SK-N-MC (cell line): Measurements from ENCODE around the gene DLK2.
"Not testable (repeated sequence)": the region's sequence is repeated elsewhere in the genome, so short reads cannot be mapped to it uniquely, and the experiment has no call there.

Experiments used
- DNase-seq: peaks from one replicate; pipeline ENCODE4 v3.0.0-alpha.2; 2011; ENCODE audit warnings: low read depth, low spot score
- H3K27ac ChIP-seq: fragments of 200-600 bp; sonication (generic); 2 replicates; pipeline ENCODE4 v1.5.1; 2016; ENCODE audit warnings: mixed run types
- H3K36me3 ChIP-seq: fragments of 200-600 bp; sonication (generic); 2 replicates; pipeline ENCODE4 v1.6.1; 2017; ENCODE audit warnings: antibody characterized with exemption, low read length, mixed read lengths; ENCODE audit not compliant: insufficient read depth
- H3K4me3 ChIP-seq: fragments of 200-600 bp; sonication (generic); 2 replicates; pipeline ENCODE4 v1.5.1; 2016
- H3K9ac ChIP-seq: fragments of 200-600 bp; sonication (generic); 2 replicates; pipeline ENCODE4 v1.8.0; 2017; ENCODE audit warnings: mixed run types, mixed read lengths; ENCODE audit not compliant: insufficient read length
- H3K9me3 ChIP-seq: fragments of 200-600 bp; sonication (generic); 2 replicates; pipeline ENCODE4 v1.6.1; 2017; ENCODE audit warnings: low read depth, mild to moderate bottlenecking, antibody characterized with exemption, low read length, moderate library complexity, mixed read lengths
- EZH2 ChIP-seq: fragments of 200-600 bp; sonication (generic); IDR thresholded peaks from one replicate; pipeline ENCODE4 v1.6.1; 2017; ENCODE audit warnings: antibody characterized with exemption
- FOXP2 ChIP-seq: optimal IDR thresholded peaks from 2 replicates; pipeline ENCODE3; 2011; ENCODE audit warnings: mild to moderate bottlenecking, moderate library complexity; ENCODE audit not compliant: insufficient read depth; ENCODE audit errors: extremely low read length, control extremely low read depth
- POLR2AphosphoS5 ChIP-seq: IDR thresholded peaks from 2 replicates; pipeline ENCODE4 v1.6.1; 2012; ENCODE audit warnings: mild to moderate bottlenecking, low read depth, low read length, borderline replicate concordance

Gene DLK2

DNA sequence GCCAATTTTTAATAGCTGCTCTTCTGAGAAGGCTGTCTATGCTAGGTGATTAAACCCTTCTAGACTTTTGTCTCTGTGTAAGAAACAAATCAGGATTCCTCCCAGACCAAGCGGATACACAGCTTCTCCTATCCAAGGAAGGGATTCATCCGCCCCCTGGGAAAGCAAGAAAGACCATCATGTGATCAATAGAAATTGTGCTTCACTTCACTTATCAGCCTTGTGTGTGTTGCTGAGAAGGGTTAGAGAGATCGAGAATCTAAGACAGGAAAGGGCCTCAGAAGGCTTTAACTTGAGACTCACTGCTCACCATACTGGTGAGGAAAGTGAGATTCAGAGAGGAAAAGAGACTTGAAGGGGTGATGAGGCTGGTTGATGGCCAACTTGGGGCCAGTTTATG lies 26.5 kb downstream of the DLK2 start:
- H3K9me3 ChIP-seq, result no peaks in the 10 kb centered on the region
- peaks cover 3% of the 10 kb centered on the region; the same call in 1 of the 2 replicates for H3K36me3 ChIP-seq
- peak overlapping the region; percentile 79 for H3K9ac ChIP-seq
- no peak for DNase-seq
- H3K27ac ChIP-seq, result no peak overlapping the region
- TF ChIP-seq FOXP2 (no peak), POLR2AphosphoS5 (no peak), EZH2 (no peak)
- peak overlapping the region; percentile 88 for H3K4me3 ChIP-seq

DNA sequence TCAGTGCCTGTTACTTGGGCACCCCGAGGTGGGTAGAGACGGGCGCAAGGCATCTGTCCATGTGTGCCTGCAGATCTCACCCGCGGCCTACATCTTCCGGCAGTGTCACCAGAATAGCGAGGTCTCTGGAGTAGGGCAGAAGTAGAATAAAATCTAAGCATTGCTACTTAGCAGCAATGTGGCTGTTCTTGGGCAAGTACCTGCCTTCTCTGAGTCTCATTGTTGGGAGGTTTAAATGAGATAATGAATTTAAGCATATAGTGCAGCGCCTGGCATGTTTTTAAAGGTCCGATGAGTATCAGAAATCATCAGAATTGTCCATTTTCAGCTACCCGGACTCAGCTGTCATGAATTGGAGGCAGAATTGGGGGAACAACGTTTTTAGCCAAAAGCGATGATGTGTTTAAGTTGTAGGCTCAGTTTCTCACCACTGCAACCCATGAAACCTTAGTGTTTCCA lies 27.2 kb downstream of the DLK2 start:
- peaks cover 1% of the 10 kb centered on the region; the same call in 1 of the 2 replicates for H3K36me3 ChIP-seq
- DNase-seq, result no peak
- H3K9ac ChIP-seq, result peak overlapping the region; percentile 79
- H3K9me3 ChIP-seq, result no peaks in the 10 kb centered on the region
- H3K27ac ChIP-seq, result no peak overlapping the region
- TF ChIP-seq FOXP2 (no peak), EZH2 (no peak), POLR2AphosphoS5 (no peak)
- H3K4me3 ChIP-seq, result peak overlapping the region; percentile 88

DNA sequence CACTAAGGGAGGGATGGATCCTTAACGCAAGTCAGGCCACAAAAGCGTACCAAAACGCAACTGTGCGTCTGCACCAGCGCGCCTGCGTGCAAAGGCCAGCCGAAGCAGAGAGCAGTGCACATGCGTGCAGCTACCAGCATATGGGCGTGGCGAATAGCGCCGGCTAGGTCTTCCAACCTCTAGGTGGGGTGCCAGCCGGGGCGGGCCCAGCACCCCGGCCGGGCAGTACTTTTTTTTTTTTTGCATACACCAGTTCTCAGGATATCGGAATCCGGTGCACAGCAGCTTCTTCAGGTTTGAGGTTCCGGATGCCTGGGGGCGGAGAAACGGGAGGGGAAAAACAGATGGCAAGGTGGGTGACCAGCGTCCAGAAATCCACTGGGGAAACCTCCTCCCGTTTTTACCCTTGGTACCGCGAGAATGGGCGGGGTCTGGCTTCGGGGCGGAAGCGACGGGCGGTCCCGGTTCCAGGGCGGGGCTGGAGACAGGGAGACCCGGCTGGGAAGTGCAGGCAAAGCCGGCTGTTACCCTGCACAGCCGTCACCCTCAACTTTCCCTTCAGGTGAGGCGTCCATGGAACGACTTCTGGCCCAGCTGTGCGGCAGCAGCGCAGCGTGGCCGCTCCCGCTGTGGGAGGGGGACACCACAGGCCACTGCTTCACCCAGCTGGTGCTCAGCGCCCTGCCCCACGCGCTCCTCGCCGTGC lies 27.8 kb downstream of the DLK2 start, which contains the start of gene ABCC10:
Gene ABCC10, plus strand, starts transcription at position 136 of the 706 bp plus-strand sequence. Its CDS starts 438 bp downstream, at position 574.
- Histone ChIP-seq H3K4me3 (peak within 1 kb of the TSS; percentile 88), H3K36me3 (no peaks in the 10 kb centered on the region; the same call in 1 of the 2 replicates), H3K9me3 (no peaks in the 10 kb centered on the region), H3K27ac (peak within 1 kb of the TSS; percentile 75), H3K9ac (peak within 1 kb of the TSS; percentile 79)
- TF ChIP-seq EZH2 (no peak), POLR2AphosphoS5 (peak; percentile 92)
- DNase-seq, result peak; percentile 76

DNA sequence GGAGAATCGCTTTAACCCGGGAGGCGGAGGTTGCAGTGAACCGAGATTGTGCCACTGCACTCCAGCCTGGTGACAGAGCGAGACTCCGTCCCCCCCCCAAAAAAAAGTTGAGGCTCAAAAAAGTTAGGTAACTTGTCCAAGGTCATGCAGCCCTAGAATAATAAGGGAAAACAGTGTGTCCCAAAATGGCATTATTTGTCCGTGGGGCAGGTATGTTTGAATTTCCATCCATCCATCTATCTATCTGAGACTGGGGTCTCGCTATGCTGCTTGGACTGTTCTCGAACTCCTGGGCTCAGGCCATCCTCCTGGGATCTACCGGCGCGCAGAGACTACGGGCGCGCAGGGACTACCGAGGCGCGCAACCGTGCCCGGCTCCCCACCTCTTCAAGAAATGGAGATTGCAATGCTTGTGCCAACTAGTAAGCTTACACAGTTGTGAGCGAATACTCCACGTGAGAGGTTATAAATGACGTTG lies 28.4 kb downstream of the DLK2 start:
- Histone ChIP-seq H3K4me3 (peak overlapping the region; percentile 88), H3K36me3 (no peaks in the 10 kb centered on the region; the same call in 1 of the 2 replicates), H3K9me3 (no peaks in the 10 kb centered on the region), H3K27ac (peak overlapping the region; percentile 75), H3K9ac (peak overlapping the region; percentile 79)
- no peak for DNase-seq
- TF ChIP-seq EZH2 (no peak), POLR2AphosphoS5 (no peak), FOXP2 (no peak)

DNA sequence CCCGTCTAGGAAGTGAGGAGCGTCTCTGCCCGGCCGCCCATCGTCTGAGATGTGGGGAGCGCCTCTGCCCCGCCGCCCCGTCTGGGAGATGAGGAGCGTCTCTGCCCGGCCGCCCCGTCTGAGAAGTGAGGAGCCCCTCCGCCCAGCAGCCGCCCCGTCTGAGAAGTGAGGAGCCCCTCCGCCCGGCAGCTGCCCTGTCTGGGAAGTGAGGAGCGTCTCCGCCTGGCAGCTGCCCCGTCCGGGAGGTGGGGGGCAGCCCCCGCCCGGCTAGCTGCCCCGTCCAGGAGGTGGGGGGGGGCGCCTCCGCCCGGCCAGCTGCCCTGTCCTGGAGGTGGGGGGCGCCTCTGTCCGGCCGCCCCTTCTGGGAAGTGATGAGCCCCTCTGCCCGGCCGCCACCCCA lies 30.3 kb downstream of the DLK2 start:
- not testable (repeated sequence) for H3K27ac ChIP-seq, H3K9me3 ChIP-seq, H3K4me3 ChIP-seq, DNase-seq, H3K36me3 ChIP-seq, H3K9ac ChIP-seq

DNA sequence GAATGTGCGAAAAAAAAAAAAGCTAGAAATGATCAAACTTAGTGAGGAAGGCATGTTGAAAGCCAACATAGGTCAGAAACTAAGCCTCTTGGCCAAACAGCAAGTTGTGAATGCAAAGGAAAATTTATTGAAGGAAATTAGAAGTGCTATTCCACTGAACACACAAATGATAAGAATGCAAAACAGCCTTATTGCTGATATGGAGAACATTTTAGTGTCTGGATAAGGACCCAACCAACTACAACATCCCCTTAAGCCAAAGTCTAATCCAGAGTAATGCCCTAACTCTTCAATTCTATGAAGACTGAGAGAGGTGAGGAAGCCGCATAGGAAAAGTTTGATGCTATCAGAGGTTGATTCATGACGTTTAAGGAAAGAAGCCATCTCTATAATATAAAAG lies 33.5 kb downstream of the DLK2 start:
- H3K36me3 ChIP-seq, result no peaks in the 10 kb centered on the region
- no peak for DNase-seq
- no peak overlapping the region for H3K9ac ChIP-seq
- no peak for TF ChIP-seq EZH2
- no peak for TF ChIP-seq FOXP2
- TF ChIP-seq POLR2AphosphoS5, result no peak
- no peak overlapping the region for H3K4me3 ChIP-seq
- no peaks in the 10 kb centered on the region for H3K9me3 ChIP-seq
- H3K27ac ChIP-seq, result no peak overlapping the region

DNA sequence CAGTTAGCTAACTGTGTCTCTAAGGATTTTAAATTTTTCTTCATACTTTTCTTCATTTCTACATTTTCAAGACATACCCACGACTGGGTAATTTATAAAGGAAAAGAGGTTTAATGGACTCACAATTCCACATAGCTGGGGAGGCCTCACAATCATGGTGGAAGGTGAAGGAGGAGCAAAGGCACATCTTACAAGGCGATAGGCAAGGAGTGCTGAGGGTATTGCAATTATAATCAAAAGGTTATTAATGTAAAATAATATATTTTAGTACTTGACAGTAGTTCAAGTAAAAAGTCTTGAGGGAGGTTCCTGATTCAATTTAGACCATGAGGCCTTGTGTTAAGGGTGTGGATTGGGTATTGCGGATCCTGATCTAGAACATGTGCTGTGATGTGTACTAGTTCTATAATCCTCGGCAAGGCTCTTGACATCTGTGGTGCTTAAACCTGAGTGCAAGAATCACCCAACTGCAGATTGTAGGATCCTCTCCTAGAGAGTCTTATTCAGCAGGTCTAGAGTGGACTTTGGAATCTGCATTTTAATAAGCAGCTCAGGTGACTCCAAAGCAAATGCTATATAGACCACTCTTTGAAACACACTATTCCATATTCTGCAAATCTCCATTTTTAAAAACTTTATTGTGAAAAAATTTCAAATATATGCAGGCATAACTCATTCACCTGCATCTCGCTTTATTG lies 35.2 kb downstream of the DLK2 start:
- H3K27ac ChIP-seq, result no peak overlapping the region
- TF ChIP-seq POLR2AphosphoS5 (no peak), FOXP2 (no peak), EZH2 (no peak)
- no peaks in the 10 kb centered on the region for H3K9me3 ChIP-seq
- no peak for DNase-seq
- no peak overlapping the region for H3K9ac ChIP-seq
- H3K36me3 ChIP-seq, result no peaks in the 10 kb centered on the region
- H3K4me3 ChIP-seq, result no peak overlapping the region

DNA sequence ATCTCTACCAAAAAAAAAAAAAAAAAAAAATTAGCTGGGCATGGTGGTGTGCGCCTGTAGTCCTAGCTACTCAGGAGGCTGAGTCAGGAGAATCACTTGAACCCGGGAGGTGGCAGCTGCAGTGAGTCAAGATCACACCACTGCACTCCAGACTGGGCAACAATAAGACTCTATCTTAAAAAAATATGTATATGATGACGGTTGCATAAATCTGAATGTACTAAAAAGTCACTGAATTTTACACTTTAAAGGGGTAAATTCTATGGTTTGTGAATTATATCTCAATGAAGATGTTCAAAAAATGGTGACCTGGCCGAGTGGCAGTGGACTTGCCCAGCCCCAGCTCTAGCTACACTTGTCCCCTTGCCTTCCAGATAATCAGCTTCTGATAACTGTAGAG lies 38.4 kb downstream of the DLK2 start:
- no peaks in the 10 kb centered on the region for H3K9me3 ChIP-seq

DNA sequence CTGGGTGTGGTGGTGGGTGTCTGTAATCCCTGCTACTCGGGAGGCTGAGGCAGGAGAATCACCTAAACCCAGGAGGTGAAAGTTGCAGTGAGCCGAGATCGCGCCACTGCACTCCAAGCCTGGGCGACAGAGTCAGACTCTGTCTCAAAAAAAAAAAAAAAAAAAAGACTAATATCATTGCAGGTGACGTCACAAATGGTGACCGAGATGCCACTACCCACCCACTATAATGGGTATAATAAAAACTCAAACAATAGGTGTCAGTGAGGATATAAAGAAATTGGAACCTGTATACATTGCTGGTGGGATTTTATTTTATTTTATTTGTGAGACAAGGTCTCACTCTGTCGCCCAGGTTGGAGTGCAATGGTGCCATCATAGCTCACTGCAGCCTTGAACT lies 40.1 kb downstream of the DLK2 start:
- not testable (repeated sequence) for H3K9me3 ChIP-seq

More for the DNA sequence above, 38.4 kb downstream of the DLK2 start:
- Histone ChIP-seq H3K4me3 (no peak overlapping the region), H3K9ac (no peak overlapping the region), H3K27ac (no peak overlapping the region), H3K36me3 (no peaks in the 10 kb centered on the region)
- no peak for DNase-seq
- TF ChIP-seq FOXP2 (no peak), POLR2AphosphoS5 (no peak), EZH2 (no peak)

More for the DNA sequence above, 40.1 kb downstream of the DLK2 start:
- not testable (repeated sequence) for H3K27ac ChIP-seq, DNase-seq, H3K4me3 ChIP-seq, H3K9ac ChIP-seq, H3K36me3 ChIP-seq
